Sigmoid colon (tissue), 4 donors: ENCODE measurements around the gene LAMB3.

Source experiments
- CTCF ChIP-seq, 4 experiments: fragments of 450-650 bp in 3 of 4; fragments of 200-600 bp in 1 of 4; IDR thresholded peaks; one replicate each; pipeline ENCODE4 v1.5.1; 2016 to 2019; ENCODE audit warnings: antibody characterized with exemption in 4 of 4, mild to moderate bottlenecking in 3 of 4, moderate library complexity in 2 of 4
- POLR2A ChIP-seq, 2 donors: fragments of 450-650 bp; IDR thresholded peaks; one replicate each; pipeline ENCODE4 v1.6.1; 2016; ENCODE audit warnings: antibody characterized with exemption in 2 of 2, mild to moderate bottlenecking in 2 of 2, moderate library complexity in 2 of 2
- POLR2AphosphoS5 ChIP-seq, 4 donors: sonication (generic); formaldehyde crosslinking; IDR thresholded peaks; one replicate each; pipeline ENCODE4 v1.6.1; 2017; ENCODE audit warnings: antibody characterized with exemption in 4 of 4

- TF ChIP-seq POLR2AphosphoS5 (IDR thresholded peaks at IDR 0.05), result no peak
- TF ChIP-seq CTCF (IDR thresholded peaks at IDR 0.05), result no peak
- no peak for TF ChIP-seq POLR2A (IDR thresholded peaks at IDR 0.05)
Measured at GRCh38 chr1:209673631-209674417, 21.6 kb upstream of the LAMB3 start.
